Activated CD8-positive, alpha-beta T cell treated with anti-CD3 and anti-CD28 coated beads for 36 hours (primary cell): Measurements from ENCODE around the gene NLGN1. TPM values are rescaled to one million over a fixed set of nuclear protein-coding genes. Genes with fewer than 3 reads are reported as not detected.

Experiments
- ATAC-seq: fragments of 200-7000 bp; cut with Tn5 transposase; one replicate; pipeline ENCODE4 v1.10.0; 2021; ENCODE audit warnings: mild to moderate bottlenecking, moderate library complexity
- CTCF ChIA-PET: fragments of 350-600 bp; sonication (Branson Sonifier 250); formaldehyde crosslinking; loops from one replicate; lab custom pipeline; 2021; ENCODE audit warnings: antibody characterized with exemption; lab: Charles Lee
- POLR2A ChIA-PET: fragments of 350-600 bp; sonication (Branson Sonifier 250); formaldehyde crosslinking; loops from one replicate; lab custom pipeline; 2021; ENCODE audit warnings: antibody characterized with exemption; lab: Charles Lee
- DNase-seq: peaks from one replicate; pipeline ENCODE4 v3.0.0-alpha.2; 2020
- H3K27ac Mint-ChIP-seq: one replicate; pipeline ENCODE4 v1.8.0; 2021; ENCODE audit warnings: mild to moderate bottlenecking, mixed read lengths
- H3K27me3 Mint-ChIP-seq: one replicate; pipeline ENCODE4 v1.8.0; 2021; ENCODE audit warnings: mixed read lengths
- H3K36me3 Mint-ChIP-seq: one replicate; pipeline ENCODE4 v1.8.0; 2021; ENCODE audit warnings: low read depth, mixed read lengths
- H3K4me1 Mint-ChIP-seq: one replicate; pipeline ENCODE4 v1.8.0; 2021; ENCODE audit warnings: low read depth, mixed read lengths
- H3K4me3 Mint-ChIP-seq: one replicate; pipeline ENCODE4 v1.8.0; 2021; ENCODE audit warnings: mild to moderate bottlenecking, moderate library complexity, mixed read lengths
- H3K9me3 Mint-ChIP-seq: one replicate; pipeline ENCODE4 v1.8.0; 2021; ENCODE audit warnings: mixed read lengths
- CTCF ChIP-seq: fragments of 200-600 bp; IDR thresholded peaks from one replicate; pipeline ENCODE4 v1.8.0; 2022; ENCODE audit warnings: antibody characterized with exemption, mild to moderate bottlenecking
- intact Hi-C: fragments of 100-400 bp; cut with micrococcal nuclease; formaldehyde crosslinking; loops from one replicate; pipeline ENCODE4 v1.10.0; 2022
- total RNA-seq, 2 experiments: library from RNA; stranded (reverse); gene quantifications; one replicate each; pipeline ENCODE4 v1.2.3, GENCODE V29; 2021

The NLGN1 gene
- total RNA-seq, 2 experiments from 2014 or later = not detected

DNA sequence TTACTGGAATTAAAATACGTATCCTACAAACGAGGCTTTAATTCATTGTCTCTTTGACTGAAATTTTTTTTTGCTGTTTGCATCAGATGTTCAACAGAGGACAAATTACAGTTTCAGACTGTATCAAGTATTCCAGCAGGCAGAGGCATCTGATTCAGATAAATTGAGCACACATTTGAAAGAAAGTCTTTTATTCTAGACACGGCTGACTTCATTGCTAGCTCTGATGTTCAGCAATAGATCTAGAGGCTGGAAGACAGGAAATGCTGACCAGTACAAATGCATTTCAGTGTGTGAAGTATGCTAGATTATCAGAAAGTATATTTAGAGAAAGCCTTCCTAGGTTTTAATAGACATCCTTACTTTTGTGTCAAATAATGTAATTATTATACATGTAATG lies 472.2 kb downstream of the NLGN1 start:
- H3K27ac Mint-ChIP-seq = no peak overlapping the region
- ChIA-PET POLR2A (no interaction called here), CTCF (interaction anchor here (0.6 kb wide), 1 partner anchor 53 kb away, joined by 3 read pairs; no protein-coding TSS in a partner anchor)
- H3K36me3 Mint-ChIP-seq = no peaks in the 10 kb centered on the region
- H3K9me3 Mint-ChIP-seq = no peaks in the 10 kb centered on the region
- ATAC-seq (no peak), DNase-seq (no peak)
- TF ChIP-seq CTCF = no peak
- no peak overlapping the region for H3K4me3 Mint-ChIP-seq
- no peaks in the 10 kb centered on the region for H3K27me3 Mint-ChIP-seq
- no peaks in the 10 kb centered on the region for H3K4me1 Mint-ChIP-seq
- intact Hi-C loops = no loop called here

DNA sequence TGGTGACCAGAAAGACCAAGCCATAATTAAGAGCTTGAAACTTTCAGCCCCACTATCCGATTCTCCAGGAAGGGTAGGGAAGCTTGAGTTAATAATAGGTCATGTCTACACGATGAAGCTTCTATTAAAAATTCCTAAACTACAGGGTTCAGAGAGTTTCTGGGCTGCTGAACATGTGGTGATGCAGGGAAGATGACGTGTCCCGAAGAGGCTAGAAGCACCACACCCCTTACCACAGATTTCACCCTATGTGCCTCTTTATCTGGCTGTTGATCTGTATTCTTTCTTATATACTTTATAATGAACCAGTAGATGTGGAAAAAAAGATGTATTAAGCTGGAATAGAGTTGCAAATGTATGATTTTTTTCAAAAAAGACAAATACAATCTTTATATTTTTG lies 473.4 kb downstream of the NLGN1 start:
- TF ChIP-seq CTCF = no peak
- POLR2A ChIA-PET = no interaction called here
- DNase-seq = no peak
- no peak for ATAC-seq
- H3K27ac Mint-ChIP-seq = no peak overlapping the region
- no peaks in the 10 kb centered on the region for H3K36me3 Mint-ChIP-seq
- H3K27me3 Mint-ChIP-seq = no peaks in the 10 kb centered on the region
- CTCF ChIA-PET = no interaction called here
- no peak overlapping the region for H3K4me3 Mint-ChIP-seq
- intact Hi-C loops = no loop called here
- no peaks in the 10 kb centered on the region for H3K9me3 Mint-ChIP-seq
- H3K4me1 Mint-ChIP-seq = no peaks in the 10 kb centered on the region

GRCh38 chr3:173875790-173876189 lies 478.2 kb downstream of the NLGN1 start:
- intact Hi-C loops = no loop called here
- no peak for ATAC-seq
- Mint-ChIP-seq H3K36me3 (no peaks in the 10 kb centered on the region), H3K4me3 (no peak overlapping the region), H3K27ac (no peak overlapping the region), H3K4me1 (no peaks in the 10 kb centered on the region), H3K27me3 (no peaks in the 10 kb centered on the region), H3K9me3 (no peaks in the 10 kb centered on the region)
- DNase-seq = no peak
- CTCF ChIA-PET = no interaction called here
- no peak for TF ChIP-seq CTCF
- POLR2A ChIA-PET = no interaction called here

DNA sequence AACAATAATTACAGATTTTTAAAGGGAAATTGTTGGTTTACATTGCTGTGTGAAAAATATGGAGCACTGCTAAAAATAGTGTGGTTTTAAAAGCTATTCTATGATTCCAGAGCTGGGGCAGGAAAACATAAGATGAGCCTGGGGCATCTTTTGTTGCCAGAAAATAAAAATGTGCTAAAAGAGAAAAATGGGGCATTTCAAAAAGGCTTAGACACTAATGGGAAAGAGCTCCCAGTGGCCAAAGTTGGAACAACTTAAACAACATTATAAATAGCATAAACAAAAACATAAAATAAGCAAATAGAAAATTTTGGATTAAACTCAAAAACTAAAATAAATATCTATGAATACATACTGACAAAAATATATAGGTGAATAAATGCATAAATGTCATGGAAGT lies 478.9 kb downstream of the NLGN1 start:
- POLR2A ChIA-PET = no interaction called here
- H3K9me3 Mint-ChIP-seq = no peaks in the 10 kb centered on the region
- TF ChIP-seq CTCF = no peak

GRCh38 chr3:173887888-173888287 lies 490.3 kb downstream of the NLGN1 start:
- TF ChIP-seq CTCF = no peak
- Mint-ChIP-seq H3K36me3 (no peaks in the 10 kb centered on the region), H3K27me3 (no peaks in the 10 kb centered on the region), H3K9me3 (peaks cover 3% of the 10 kb centered on the region), H3K4me3 (no peak overlapping the region), H3K4me1 (no peaks in the 10 kb centered on the region), H3K27ac (no peak overlapping the region)
- ATAC-seq = no peak
- DNase-seq = no peak
- ChIA-PET POLR2A (no interaction called here), CTCF (no interaction called here)
- intact Hi-C loops = no loop called here

More for the DNA sequence above, 478.9 kb downstream of the NLGN1 start:
- CTCF ChIA-PET = no interaction called here
- Mint-ChIP-seq H3K36me3 (no peaks in the 10 kb centered on the region), H3K4me1 (no peaks in the 10 kb centered on the region), H3K27ac (no peak overlapping the region), H3K4me3 (no peak overlapping the region), H3K27me3 (no peaks in the 10 kb centered on the region)
- DNase-seq (no peak), ATAC-seq (no peak)
- intact Hi-C loops = no loop called here
